SH-SY5Y (cell line): ENCODE results near the gene PKIB.

Experiments used
- GATA2 ChIP-seq: IDR thresholded peaks from 2 replicates; pipeline ENCODE4 v1.6.1; 2011; ENCODE audit warnings: mild to moderate bottlenecking, low read depth, low read length
- GATA3 ChIP-seq: IDR thresholded peaks from 2 replicates; pipeline ENCODE4 v1.6.1; 2011; ENCODE audit warnings: low read depth, mild to moderate bottlenecking, low read length, moderate library complexity

GRCh38 chr6:122727244-122727643 is 117.0 kb downstream of the PKIB start:
- no peak for TF ChIP-seq GATA3
- no peak for TF ChIP-seq GATA2
